ENCODE results near the gene ZNF428. TPM values are rescaled to one million over a fixed set of nuclear protein-coding genes. Genes with fewer than 3 reads are reported as not detected.
"Not testable (repeated sequence)": the region's sequence is repeated elsewhere in the genome, so short reads cannot be mapped to it uniquely, and the experiment has no call there.

Gene ZNF428
- total RNA-seq, 1 experiment from 2014 or later = 46.8 TPM

- H3K36me3 ChIP-seq (ENCODE audit: low read depth, low read length) = no peaks in the 10 kb centered on the region
- H3K27me3 ChIP-seq (ENCODE audit: low read length) = no peaks in the 10 kb centered on the region
- POLR2A ChIA-PET (ENCODE audit: unreplicated experiment) = no interaction called here
- CTCF ChIA-PET = no interaction called here
- no peaks in the 10 kb centered on the region for H3F3A ChIP-seq (ENCODE audit: low read length, unreplicated experiment)
- ATAC-seq (no peak), DNase-seq (no peak)
- TF ChIP-seq CTCF (conservative IDR thresholded peaks at IDR 0.05; ENCODE audit: low read depth, low read length) (no peak), EZH2 (IDR thresholded peaks at IDR 0.05; ENCODE audit: low read length, unreplicated experiment) (no peak), EZH2phosphoT487 (IDR thresholded peaks at IDR 0.05; ENCODE audit: borderline replicate concordance, low read length) (no peak)
- intact Hi-C loops (cut with micrococcal nuclease) = no loop called here
- H2AFZ ChIP-seq (ENCODE audit: low read length) = no peak overlapping the region
- H3K79me2 ChIP-seq (ENCODE audit: low read length) = peaks cover 25% of the 10 kb centered on the region
- no peak overlapping the region for H3K4me3 ChIP-seq (ENCODE audit: low read length)
- no peak overlapping the region for H3K27ac ChIP-seq (ENCODE audit: low read length)
- no peak overlapping the region for H3K9ac ChIP-seq (ENCODE audit: low read length)
- no TSS peak for BruUV-seq (replicated peaks)
- H3K4me2 ChIP-seq (ENCODE audit: low read length) = no peak overlapping the region
- no peaks in the 10 kb centered on the region for H4K20me1 ChIP-seq (ENCODE audit: low read length)
- no peaks in the 10 kb centered on the region for H3K9me2 ChIP-seq (replicated peaks; ENCODE audit: low read length)
- 0 out of 2 replicates have a peak, but pooled peaks cover 3% of the 10 kb centered on the region for H3K4me1 ChIP-seq (ENCODE audit: insufficient read depth, low read length)
- H3K9me3 ChIP-seq (ENCODE audit: low read length) = no peaks in the 10 kb centered on the region
Measured at GRCh38 chr19:43591904-43592772, 27.3 kb downstream of the ZNF428 start.

GRCh38 chr19:43589678-43590077, 29.8 kb downstream of the ZNF428 start:
- no peaks in the 10 kb centered on the region for H4K20me1 ChIP-seq (ENCODE audit: low read length)
- H3F3A ChIP-seq (ENCODE audit: low read length, unreplicated experiment) = no peaks in the 10 kb centered on the region
- H3K9ac ChIP-seq (ENCODE audit: low read length) = no peak overlapping the region
- H3K79me2 ChIP-seq (ENCODE audit: low read length) = peaks cover 9% of the 10 kb centered on the region; the same call in 1 of the 2 replicates
- no peak overlapping the region for H3K27ac ChIP-seq (ENCODE audit: low read length)
- H3K36me3 ChIP-seq (ENCODE audit: low read depth, low read length) = no peaks in the 10 kb centered on the region
- H3K4me2 ChIP-seq (ENCODE audit: low read length) = no peak overlapping the region
- no peaks in the 10 kb centered on the region for H3K9me3 ChIP-seq (ENCODE audit: low read length)
- ChIA-PET CTCF (no interaction called here), POLR2A (ENCODE audit: unreplicated experiment) (no interaction called here)
- no TSS peak for BruUV-seq (replicated peaks)
- H3K9me2 ChIP-seq (replicated peaks; ENCODE audit: low read length) = no peaks in the 10 kb centered on the region
- no peak overlapping the region for H3K4me3 ChIP-seq (ENCODE audit: low read length)
- TF ChIP-seq CTCF (conservative IDR thresholded peaks at IDR 0.05; ENCODE audit: low read depth, low read length) (no peak), EZH2phosphoT487 (IDR thresholded peaks at IDR 0.05; ENCODE audit: borderline replicate concordance, low read length) (no peak), EZH2 (IDR thresholded peaks at IDR 0.05; ENCODE audit: low read length, unreplicated experiment) (no peak)
- ATAC-seq (no peak), DNase-seq (no peak)
- no peak overlapping the region for H2AFZ ChIP-seq (ENCODE audit: low read length)
- no peaks in the 10 kb centered on the region for H3K27me3 ChIP-seq (ENCODE audit: low read length)
- no peaks in the 10 kb centered on the region for H3K4me1 ChIP-seq (ENCODE audit: insufficient read depth, low read length)
- intact Hi-C loops (cut with micrococcal nuclease) = no loop called here

- POLR2A ChIA-PET (ENCODE audit: unreplicated experiment) = no interaction called here
- no peaks in the 10 kb centered on the region for H3K9me3 ChIP-seq (ENCODE audit: low read length)
- no peak overlapping the region for H2AFZ ChIP-seq (ENCODE audit: low read length)
- no peak overlapping the region for H3K4me2 ChIP-seq (ENCODE audit: low read length)
- H3F3A ChIP-seq (ENCODE audit: low read length, unreplicated experiment) = no peaks in the 10 kb centered on the region
- H3K36me3 ChIP-seq (ENCODE audit: low read depth, low read length) = no peaks in the 10 kb centered on the region
- BruUV-seq (replicated peaks) = no TSS peak
- H3K9ac ChIP-seq (ENCODE audit: low read length) = no peak overlapping the region
- no peak for TF ChIP-seq EZH2phosphoT487 (IDR thresholded peaks at IDR 0.05; ENCODE audit: borderline replicate concordance, low read length)
- TF ChIP-seq CTCF (conservative IDR thresholded peaks at IDR 0.05; ENCODE audit: low read depth, low read length) = no peak
- TF ChIP-seq EZH2 (IDR thresholded peaks at IDR 0.05; ENCODE audit: low read length, unreplicated experiment) = no peak
- H3K27me3 ChIP-seq (ENCODE audit: low read length) = no peaks in the 10 kb centered on the region
- H3K79me2 ChIP-seq (ENCODE audit: low read length) = peaks cover 6% of the 10 kb centered on the region; the same call in 1 of the 2 replicates
- DNase-seq (no peak), ATAC-seq (no peak)
- no peak overlapping the region for H3K4me3 ChIP-seq (ENCODE audit: low read length)
- CTCF ChIA-PET = no interaction called here
- H4K20me1 ChIP-seq (ENCODE audit: low read length) = no peaks in the 10 kb centered on the region
- H3K27ac ChIP-seq (ENCODE audit: low read length) = no peak overlapping the region
- H3K4me1 ChIP-seq (ENCODE audit: insufficient read depth, low read length) = no peaks in the 10 kb centered on the region
- intact Hi-C loops (cut with micrococcal nuclease) = no loop called here
- no peaks in the 10 kb centered on the region for H3K9me2 ChIP-seq (replicated peaks; ENCODE audit: low read length)
Measured at GRCh38 chr19:43589277-43589676, 30.2 kb downstream of the ZNF428 start.

GRCh38 chr19:43587029-43587428, 32.4 kb downstream of the ZNF428 start:
- H3F3A ChIP-seq (ENCODE audit: low read length, unreplicated experiment); H3K4me2 ChIP-seq (ENCODE audit: low read length); CTCF ChIA-PET; H3K9me2 ChIP-seq (replicated peaks; ENCODE audit: low read length); POLR2A ChIA-PET (ENCODE audit: unreplicated experiment); intact Hi-C loops (cut with micrococcal nuclease); H4K20me1 ChIP-seq (ENCODE audit: low read length); H3K79me2 ChIP-seq (ENCODE audit: low read length); H3K9me3 ChIP-seq (ENCODE audit: low read length); DNase-seq; ATAC-seq; H3K9ac ChIP-seq (ENCODE audit: low read length); H2AFZ ChIP-seq (ENCODE audit: low read length); H3K36me3 ChIP-seq (ENCODE audit: low read depth, low read length); H3K27ac ChIP-seq (ENCODE audit: low read length); H3K27me3 ChIP-seq (ENCODE audit: low read length); H3K4me1 ChIP-seq (ENCODE audit: insufficient read depth, low read length); BruUV-seq (replicated peaks); H3K4me3 ChIP-seq (ENCODE audit: low read length): not testable (repeated sequence)
